ENCODE data around the gene GABRB3.
"Not testable (repeated sequence)": the region's sequence is repeated elsewhere in the genome, so short reads cannot be mapped to it uniquely, and the experiment has no call there.

GABRB3 gene

DNA sequence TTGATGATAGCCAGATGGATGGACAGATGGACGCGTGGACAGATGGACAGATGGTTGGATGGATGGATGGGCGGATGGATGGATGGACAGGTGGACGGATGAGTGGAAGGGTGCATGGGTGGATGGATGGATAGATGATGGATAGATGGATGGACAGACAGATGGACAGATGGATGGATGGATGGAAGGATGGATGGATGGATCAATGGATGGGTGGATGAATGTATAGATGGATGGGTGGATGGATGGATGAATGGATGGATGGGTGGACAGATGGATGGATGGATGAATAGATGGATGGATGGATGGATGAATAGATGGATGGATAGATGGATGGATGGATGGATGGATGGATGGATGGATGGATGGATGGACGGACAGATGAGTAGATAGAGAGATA, 40.9 kb downstream of the GABRB3 start:
- no peak for DNase-seq

GRCh38 chr15:26729581-26729980, 43.3 kb downstream of the GABRB3 start:
- no peak for DNase-seq

GRCh38 chr15:26729030-26729429, 43.8 kb downstream of the GABRB3 start:
- no peak for DNase-seq

DNA sequence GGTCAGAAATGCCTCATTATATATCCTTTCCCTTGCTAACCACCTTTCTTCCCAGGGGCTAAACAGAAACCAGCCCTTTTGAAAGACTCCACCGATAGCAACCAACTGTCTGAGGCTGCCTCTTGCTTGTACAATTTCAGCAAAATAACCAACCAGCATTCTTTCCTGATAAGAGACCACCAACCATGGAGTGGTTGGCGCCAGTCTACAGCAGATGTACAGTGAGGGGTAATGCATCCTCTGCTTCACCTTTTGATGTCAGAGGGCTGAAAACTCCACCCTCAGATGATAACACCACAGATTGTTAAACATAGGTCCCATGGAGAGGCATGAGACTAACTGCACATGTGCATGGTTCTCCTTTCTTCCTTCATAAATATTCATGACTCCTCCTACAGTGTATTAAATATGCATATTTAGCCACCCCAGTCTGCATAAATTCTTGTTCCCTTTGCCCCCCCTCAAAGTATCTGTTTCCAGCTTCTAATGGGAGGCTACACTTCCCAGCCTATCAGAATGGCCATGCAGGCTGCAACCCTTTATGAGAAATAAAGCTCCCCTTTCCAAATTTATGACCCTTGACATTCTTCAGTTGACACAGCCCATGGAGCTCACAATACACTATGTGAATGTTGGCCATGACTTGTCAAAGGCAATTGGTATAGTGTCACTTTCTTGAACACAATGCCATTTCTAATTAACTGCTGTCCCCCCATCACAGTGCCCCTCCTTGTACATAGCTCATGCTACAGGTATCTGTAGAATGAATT, 48.3 kb downstream of the GABRB3 start:
- DNase-seq, result no peak

DNA sequence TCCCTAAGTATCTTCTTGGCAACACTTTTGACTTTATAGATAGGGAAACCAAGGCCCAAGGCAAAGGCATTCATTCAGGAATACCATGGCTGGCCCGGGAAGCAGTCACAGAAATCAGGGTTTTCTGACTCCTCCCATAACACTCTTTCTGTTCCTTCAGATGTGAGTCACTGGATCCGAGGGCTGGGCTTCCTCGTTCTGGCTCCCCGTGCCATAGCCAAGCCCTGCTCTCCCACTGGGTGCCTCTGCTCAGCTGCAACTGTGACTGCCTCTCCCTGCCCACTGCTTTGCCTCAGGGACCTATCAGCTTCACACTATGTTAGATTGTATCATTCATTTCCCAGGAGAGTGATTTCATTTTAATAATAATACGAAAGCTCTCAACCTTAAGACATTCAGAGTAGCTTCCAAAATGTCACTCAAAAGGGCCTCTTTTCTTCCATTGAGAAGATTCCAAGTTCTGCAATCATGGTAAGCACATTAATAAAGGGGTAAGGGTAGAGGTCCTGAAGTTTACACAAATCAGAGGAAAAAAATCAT, 50.2 kb downstream of the GABRB3 start:
- no peak for DNase-seq

GRCh38 chr15:26721232-26721967, 51.5 kb downstream of the GABRB3 start:
- no peak for DNase-seq

- no peak for DNase-seq
Measured at GRCh38 chr15:26720546-26720945, 52.3 kb downstream of the GABRB3 start.

GRCh38 chr15:26719866-26720265, 53.0 kb downstream of the GABRB3 start:
- DNase-seq, result not testable (repeated sequence)

- DNase-seq, result no peak
Measured at GRCh38 chr15:26716069-26716468, 56.8 kb downstream of the GABRB3 start.

DNA sequence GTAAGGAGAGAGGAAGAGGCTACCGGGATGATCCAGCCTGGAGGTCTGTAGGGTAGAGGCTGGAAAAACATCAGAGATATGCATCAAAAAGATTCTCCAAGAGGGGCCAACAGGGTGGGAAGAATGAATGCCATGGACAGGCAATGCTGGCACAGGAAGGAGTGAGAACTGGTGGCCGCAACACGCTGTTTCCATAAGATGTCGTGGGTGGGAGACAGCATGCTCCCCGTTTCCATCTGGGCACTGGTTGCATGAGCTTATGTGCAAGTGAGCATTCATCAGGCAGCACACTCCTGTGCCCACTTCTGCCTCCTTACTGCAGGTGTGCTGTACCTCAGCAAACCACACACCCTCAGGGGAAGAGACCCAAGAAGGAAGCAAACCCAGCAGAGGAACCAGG, 59.4 kb downstream of the GABRB3 start:
- no peak for DNase-seq

- no peak for DNase-seq
Measured at GRCh38 chr15:26712335-26712734, 60.5 kb downstream of the GABRB3 start.

GRCh38 chr15:26711445-26711844, 61.4 kb downstream of the GABRB3 start:
- no peak for DNase-seq

- no peak for DNase-seq
Measured at GRCh38 chr15:26702381-26702780, 70.5 kb downstream of the GABRB3 start.

DNA sequence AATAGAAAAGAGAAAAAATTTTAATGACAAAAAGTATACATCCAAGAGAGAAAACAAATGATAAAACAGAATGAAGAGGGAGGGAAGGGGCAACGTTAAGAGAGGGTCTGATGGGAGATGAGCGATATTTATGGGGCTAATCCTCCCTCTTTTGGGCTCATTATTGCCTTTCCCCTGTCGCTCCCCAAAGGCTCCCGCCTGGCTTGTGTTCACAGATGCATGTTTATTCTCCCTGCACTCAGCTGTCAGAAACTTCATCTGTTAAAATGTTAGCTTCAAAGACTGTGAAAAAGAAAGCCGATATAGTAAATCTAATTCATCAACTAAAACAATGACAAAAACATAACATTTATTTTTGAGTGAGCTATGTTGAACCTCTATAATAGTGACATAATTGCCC, 74.3 kb downstream of the GABRB3 start:
- no peak for DNase-seq

GRCh38 chr15:26697913-26698312, 75.0 kb downstream of the GABRB3 start:
- no peak for DNase-seq

DNA sequence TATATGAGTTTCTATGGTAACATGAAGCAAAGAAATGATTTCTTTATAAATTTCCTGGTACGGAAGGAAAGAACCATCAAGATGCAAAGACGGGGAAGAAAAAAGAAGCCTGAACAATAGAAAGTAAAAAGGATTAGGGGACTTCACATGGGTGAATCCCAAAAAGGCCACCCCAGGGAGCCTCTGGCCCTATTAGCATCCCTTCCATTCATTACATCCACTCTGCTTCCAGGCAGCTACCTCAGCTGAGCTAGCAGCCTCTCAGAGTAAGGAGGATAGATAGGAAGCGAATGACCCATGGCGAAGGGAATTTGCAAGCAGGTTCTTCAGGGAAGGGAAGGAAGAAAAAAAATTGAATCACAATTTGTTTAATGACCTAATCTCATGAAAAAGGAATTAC, 81.6 kb downstream of the GABRB3 start:
- DNase-seq, result no peak

GRCh38 chr15:26690778-26691177, 82.1 kb downstream of the GABRB3 start:
- no peak for DNase-seq

DNA sequence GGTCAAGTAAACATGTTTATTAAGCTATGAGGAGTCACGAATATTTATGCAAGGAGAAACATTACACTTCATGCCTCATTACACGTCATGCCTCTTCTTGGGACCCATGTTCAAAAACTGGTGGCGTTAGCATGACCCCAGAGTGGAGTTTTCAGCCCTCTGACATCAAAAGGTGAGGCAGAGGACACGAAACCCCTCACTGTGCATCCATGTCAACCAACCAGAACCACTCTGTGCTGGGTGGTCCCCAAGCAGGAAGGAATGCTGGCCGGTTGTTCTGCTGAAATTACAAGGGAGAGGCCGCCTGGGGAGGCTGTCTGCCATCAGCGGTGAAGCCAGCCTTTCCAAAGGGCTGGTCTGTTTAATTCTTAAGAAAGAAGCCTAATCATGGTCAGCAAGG, 83.4 kb downstream of the GABRB3 start:
- no peak for DNase-seq

DNA sequence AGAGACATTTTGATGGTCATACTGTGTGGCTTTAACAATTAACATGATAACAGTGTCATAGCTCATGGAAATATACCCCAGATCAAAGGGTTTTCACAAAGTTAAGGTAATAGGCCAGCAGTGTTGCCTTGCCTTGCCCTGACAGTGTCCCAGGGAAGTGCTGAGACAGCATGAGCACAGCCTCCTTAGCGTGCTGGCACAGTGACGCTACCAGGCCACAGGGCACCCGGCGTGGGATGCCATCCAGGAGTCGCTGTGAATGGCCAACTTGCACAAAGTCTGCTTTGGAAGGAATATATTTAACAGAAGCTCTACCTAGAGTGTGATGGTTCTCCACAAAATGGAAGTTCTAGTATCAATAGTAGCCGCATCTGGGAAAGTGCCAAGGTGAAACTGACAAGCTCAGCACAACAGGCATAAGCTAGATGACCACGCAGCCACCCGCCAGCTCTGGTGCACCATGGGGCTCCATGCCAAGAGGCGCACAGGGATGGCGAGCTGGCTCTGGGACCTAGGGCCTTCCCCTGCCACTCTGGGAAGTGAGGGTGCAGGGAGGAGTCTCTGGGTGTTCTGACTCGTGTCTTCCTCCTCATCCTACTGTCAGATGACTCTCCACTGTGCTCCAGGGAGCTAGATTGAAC, 86.2 kb downstream of the GABRB3 start:
- no peak for DNase-seq

GRCh38 chr15:26682598-26683164, 90.2 kb downstream of the GABRB3 start:
- no peak for DNase-seq

DNA sequence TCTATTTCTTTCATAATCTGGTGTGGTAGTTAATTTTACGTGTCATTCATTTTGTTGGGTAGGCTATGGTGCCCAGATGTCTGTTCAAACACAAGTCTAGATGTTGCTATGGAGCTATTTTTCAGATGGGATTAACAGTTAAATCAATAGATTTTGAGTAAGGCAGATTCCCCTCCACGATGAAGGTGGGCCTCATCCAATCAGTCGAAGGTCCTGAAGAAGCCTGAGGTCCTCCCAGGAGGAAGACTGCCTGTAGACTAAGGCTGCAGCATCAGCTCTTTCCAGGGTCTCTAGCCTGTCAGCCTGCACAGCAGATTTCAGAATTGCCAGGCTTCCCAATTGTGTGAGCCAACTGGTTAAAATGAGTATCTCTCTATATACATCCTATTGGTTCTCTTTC, 92.9 kb downstream of the GABRB3 start:
- no peak for DNase-seq

GRCh38 chr15:26676115-26676514, 96.8 kb downstream of the GABRB3 start:
- DNase-seq, result no peak

GRCh38 chr15:26674467-26674866, 98.4 kb downstream of the GABRB3 start:
- no peak for DNase-seq
